IMR-90 (cell line): ENCODE data around the gene GSE1.

Experiments used
- BHLHE40 ChIP-seq: fragments of 150-350 bp; IDR thresholded peaks from 2 replicates; pipeline ENCODE4 v1.6.1; 2016; ENCODE audit warnings: mild to moderate bottlenecking, low read depth, low read length
- CEBPB ChIP-seq: IDR thresholded peaks from 2 replicates; pipeline ENCODE4 v1.6.1; 2012; ENCODE audit warnings: low read depth, low read length, improper control_type of control experiment
- CTCF ChIP-seq: conservative IDR thresholded peaks from 2 replicates; pipeline ENCODE4 v1.5.1; 2012; ENCODE audit warnings: mild to moderate bottlenecking, low read depth, low read length, improper control_type of control experiment
- FOS ChIP-seq: fragments of 150-350 bp; IDR thresholded peaks from 2 replicates; pipeline ENCODE4 v1.6.1; 2016; ENCODE audit warnings: low read depth, low read length
- POLR2A ChIP-seq: IDR thresholded peaks from 2 replicates; pipeline ENCODE4 v1.6.1; 2012; ENCODE audit warnings: mild to moderate bottlenecking, low read depth, low read length
- RAD21 ChIP-seq: IDR thresholded peaks from 2 replicates; pipeline ENCODE4 v1.6.1; 2012; ENCODE audit warnings: low read length, improper control_type of control experiment
- RFX5 ChIP-seq: IDR thresholded peaks from 2 replicates; pipeline ENCODE4 v1.8.0; 2012; ENCODE audit warnings: low read depth, mild to moderate bottlenecking, low read length, moderate library complexity

GRCh38 chr16:85579923-85580580 lies 33.1 kb upstream of the GSE1 start:
- TF ChIP-seq BHLHE40 (no peak), POLR2A (no peak), CTCF (no peak), CEBPB (no peak), FOS (no peak), RAD21 (no peak), RFX5 (no peak)
